Measurements from ENCODE around the gene DNHD1. TPM values are rescaled to one million over a fixed set of nuclear protein-coding genes. Genes with fewer than 3 reads are reported as not detected.

DNHD1 gene
- total and polyA plus RNA-seq, 2 experiments from 2014 or later = 3.6 to 9.6 TPM

GRCh38 chr11:6602096-6602940, 105.2 kb downstream of the DNHD1 start:
- Histone ChIP-seq H4K20me1 (replicated peaks; ENCODE audit: insufficient read depth) (no peaks in the 10 kb centered on the region; the same call in 1 of the 2 replicates), H3K27me3 (ENCODE audit: insufficient read depth) (no peaks in the 10 kb centered on the region), H3K79me2 (replicated peaks; ENCODE audit: insufficient read depth) (peaks cover 43% of the 10 kb centered on the region), H3F3A (replicated peaks; ENCODE audit: low read depth) (peaks cover 6% of the 10 kb centered on the region; the same call in 1 of the 2 replicates), H3K27ac (ENCODE audit: low read depth) (no peak overlapping the region), H3K4me2 (peak overlapping the region; percentile 90), H3K36me3 (ENCODE audit: insufficient read depth) (peaks cover 6% of the 10 kb centered on the region; the same call in 1 of the 2 replicates), H3K4me1 (ENCODE audit: insufficient read depth) (peaks cover 17% of the 10 kb centered on the region), H2AFZ (no peak overlapping the region), H3K9me2 (ENCODE audit: insufficient read depth) (no peaks in the 10 kb centered on the region), H3K4me3 (peak overlapping the region; percentile 100)
- no peaks in the 10 kb centered on the region for H3K27me3 Mint-ChIP-seq (ENCODE audit: insufficient read depth, low read depth, poor library complexity)
- ATAC-seq = no peak
- peaks cover 16% of the 10 kb centered on the region; the same call in 2 of the 3 replicates for H3K4me1 Mint-ChIP-seq
- H3K9me3 Mint-ChIP-seq = no peaks in the 10 kb centered on the region
- no peak for DNase-seq (ENCODE audit: low spot score)
- no peak for TF ChIP-seq ETS1 (IDR thresholded peaks at IDR 0.05)
- TF ChIP-seq ZNF114 (CRISPR knock-in tag; IDR thresholded peaks at IDR 0.05) = no peak
- TF ChIP-seq, protein P1, sequence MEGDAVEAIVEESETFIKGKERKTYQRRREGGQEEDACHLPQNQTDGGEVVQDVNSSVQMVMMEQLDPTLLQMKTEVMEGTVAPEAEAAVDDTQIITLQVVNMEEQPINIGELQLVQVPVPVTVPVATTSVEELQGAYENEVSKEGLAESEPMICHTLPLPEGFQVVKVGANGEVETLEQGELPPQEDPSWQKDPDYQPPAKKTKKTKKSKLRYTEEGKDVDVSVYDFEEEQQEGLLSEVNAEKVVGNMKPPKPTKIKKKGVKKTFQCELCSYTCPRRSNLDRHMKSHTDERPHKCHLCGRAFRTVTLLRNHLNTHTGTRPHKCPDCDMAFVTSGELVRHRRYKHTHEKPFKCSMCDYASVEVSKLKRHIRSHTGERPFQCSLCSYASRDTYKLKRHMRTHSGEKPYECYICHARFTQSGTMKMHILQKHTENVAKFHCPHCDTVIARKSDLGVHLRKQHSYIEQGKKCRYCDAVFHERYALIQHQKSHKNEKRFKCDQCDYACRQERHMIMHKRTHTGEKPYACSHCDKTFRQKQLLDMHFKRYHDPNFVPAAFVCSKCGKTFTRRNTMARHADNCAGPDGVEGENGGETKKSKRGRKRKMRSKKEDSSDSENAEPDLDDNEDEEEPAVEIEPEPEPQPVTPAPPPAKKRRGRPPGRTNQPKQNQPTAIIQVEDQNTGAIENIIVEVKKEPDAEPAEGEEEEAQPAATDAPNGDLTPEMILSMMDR (conservative IDR thresholded peaks at IDR 0.05; ENCODE audit: low read depth in 2 of 2) = no peak
- TF ChIP-seq EZH2 (IDR thresholded peaks at IDR 0.05; ENCODE audit: low read depth, unreplicated experiment) = no peak
- TF ChIP-seq STAT1 (IDR thresholded peaks at IDR 0.05; ENCODE audit: unreplicated experiment) = no peak
- TF ChIP-seq ZNF331 (CRISPR knock-in tag; IDR thresholded peaks at IDR 0.05; ENCODE audit: low read depth) = no peak
- TF ChIP-seq NANOG (IDR thresholded peaks at IDR 0.05; ENCODE audit: borderline replicate concordance) = no peak
- no peak for TF ChIP-seq CREB1 (CRISPR knock-in tag; IDR thresholded peaks at IDR 0.05; ENCODE audit: low read depth)
- no peak for TF ChIP-seq REST (IDR thresholded peaks at IDR 0.05; ENCODE audit: unreplicated experiment)
- TF ChIP-seq JUNB (IDR thresholded peaks at IDR 0.05; ENCODE audit: unreplicated experiment) = no peak
- no peak for TF ChIP-seq EZH2phosphoT487 (IDR thresholded peaks at IDR 0.05; ENCODE audit: unreplicated experiment)
- H3K36me3 Mint-ChIP-seq (ENCODE audit: low read depth) = peaks cover 25% of the 10 kb centered on the region
- no peak overlapping the region for H3K27ac Mint-ChIP-seq
- H3K4me3 Mint-ChIP-seq = no peak overlapping the region
